ENCODE data around the gene FREM2.

Gene FREM2

GRCh38 chr13:38824342-38824741 is 137.5 kb downstream of the FREM2 start:
- no peak for DNase-seq (ENCODE audit: low read depth)

- DNase-seq (ENCODE audit: low read depth), result no peak
These were observed 139.4 kb downstream of the FREM2 start for GRCh38 chr13:38826182-38826813.

GRCh38 chr13:38830442-38831045 is 143.7 kb downstream of the FREM2 start:
- DNase-seq (ENCODE audit: low read depth), result no peak

- DNase-seq (ENCODE audit: low read depth), result no peak
These were observed 157.7 kb downstream of the FREM2 start for GRCh38 chr13:38844581-38844980.

- no peak for DNase-seq (ENCODE audit: low read depth)
These were observed 161.5 kb downstream of the FREM2 start for GRCh38 chr13:38848360-38848759.

- DNase-seq (ENCODE audit: low read depth), result peak; percentile 15
These were observed 162.4 kb downstream of the FREM2 start for GRCh38 chr13:38849315-38849714.

- no peak for DNase-seq (ENCODE audit: low read depth)
These were observed 164.2 kb downstream of the FREM2 start for GRCh38 chr13:38850868-38851626.

- DNase-seq (ENCODE audit: low read depth), result no peak
These were observed 167.3 kb downstream of the FREM2 start for GRCh38 chr13:38854226-38854625.

- no peak for DNase-seq (ENCODE audit: low read depth)
These were observed 169.2 kb downstream of the FREM2 start for GRCh38 chr13:38856065-38856464.

GRCh38 chr13:38862443-38862842 is 175.6 kb downstream of the FREM2 start:
- no peak for DNase-seq (ENCODE audit: low read depth)

- DNase-seq (ENCODE audit: low read depth), result no peak
These were observed 176.7 kb downstream of the FREM2 start for GRCh38 chr13:38863536-38863935.

GRCh38 chr13:38866649-38867048 is 179.8 kb downstream of the FREM2 start:
- peak; percentile 21 for DNase-seq (ENCODE audit: low read depth)

GRCh38 chr13:38868399-38868798 is 181.5 kb downstream of the FREM2 start:
- no peak for DNase-seq (ENCODE audit: low read depth)

GRCh38 chr13:38868870-38869269 is 182.0 kb downstream of the FREM2 start:
- no peak for DNase-seq (ENCODE audit: low read depth)

- DNase-seq (ENCODE audit: low read depth), result no peak
These were observed 184.4 kb downstream of the FREM2 start for GRCh38 chr13:38871275-38871674.

- DNase-seq (ENCODE audit: low read depth), result peak; percentile 50
These were observed 185.8 kb downstream of the FREM2 start for GRCh38 chr13:38872693-38873092.

- no peak for DNase-seq (ENCODE audit: low read depth)
These were observed 188.5 kb downstream of the FREM2 start for GRCh38 chr13:38875186-38875875.

- DNase-seq (ENCODE audit: low read depth), result no peak
These were observed 192.4 kb downstream of the FREM2 start for GRCh38 chr13:38879278-38879677.

- no peak for DNase-seq (ENCODE audit: low read depth)
These were observed 192.9 kb downstream of the FREM2 start for GRCh38 chr13:38879786-38880185.

- no peak for DNase-seq (ENCODE audit: low read depth)
These were observed 193.5 kb downstream of the FREM2 start for GRCh38 chr13:38880397-38880796.

- DNase-seq (ENCODE audit: low read depth), result no peak
These were observed 196.9 kb downstream of the FREM2 start for GRCh38 chr13:38883783-38884182.

GRCh38 chr13:38888309-38888708 is 201.4 kb downstream of the FREM2 start:
- DNase-seq (ENCODE audit: low read depth), result peak; percentile 65

- DNase-seq (ENCODE audit: low read depth), result no peak
These were observed 208.2 kb downstream of the FREM2 start for GRCh38 chr13:38895075-38895474.
